Measurements from ENCODE around the gene GLT6D1. TPM values are rescaled to one million over a fixed set of nuclear protein-coding genes. Genes with fewer than 3 reads are reported as not detected.

The GLT6D1 gene, protein sequence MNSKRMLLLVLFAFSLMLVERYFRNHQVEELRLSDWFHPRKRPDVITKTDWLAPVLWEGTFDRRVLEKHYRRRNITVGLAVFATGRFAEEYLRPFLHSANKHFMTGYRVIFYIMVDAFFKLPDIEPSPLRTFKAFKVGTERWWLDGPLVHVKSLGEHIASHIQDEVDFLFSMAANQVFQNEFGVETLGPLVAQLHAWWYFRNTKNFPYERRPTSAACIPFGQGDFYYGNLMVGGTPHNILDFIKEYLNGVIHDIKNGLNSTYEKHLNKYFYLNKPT
- polyA plus RNA-seq (2011; rRNA removed), result not detected in 2 replicates
- not detected in 2 replicates for polyA minus RNA-seq (2011; rRNA and poly(A)+ RNA removed)

- no peak for TF ChIP-seq CTCF (IDR thresholded peaks at IDR 0.05; ENCODE audit: insufficient read depth, low read depth, low read length)
- H3K4me3 ChIP-seq (ENCODE audit: low read depth, low read length), result no peak within 1 kb of the TSS
- ChIA-PET CTCF (no interaction called here), POLR2A (no interaction called here)
- no peaks in the 10 kb centered on the region for H3K27me3 ChIP-seq (ENCODE audit: control insufficient read depth, insufficient read depth, low read length)
- no peak for DNase-seq (ENCODE audit: low read depth)
- H3K36me3 ChIP-seq (ENCODE audit: control insufficient read depth, insufficient read depth, low read length), result no peaks in the 10 kb centered on the region
Measured at GRCh38 chr9:135639196-135639595, at the start of gene GLT6D1. TSS of gene GLT6D1 (minus strand) at chr9:135639540. CDS start at chr9:135639187, 353 bp downstream.

DNA sequence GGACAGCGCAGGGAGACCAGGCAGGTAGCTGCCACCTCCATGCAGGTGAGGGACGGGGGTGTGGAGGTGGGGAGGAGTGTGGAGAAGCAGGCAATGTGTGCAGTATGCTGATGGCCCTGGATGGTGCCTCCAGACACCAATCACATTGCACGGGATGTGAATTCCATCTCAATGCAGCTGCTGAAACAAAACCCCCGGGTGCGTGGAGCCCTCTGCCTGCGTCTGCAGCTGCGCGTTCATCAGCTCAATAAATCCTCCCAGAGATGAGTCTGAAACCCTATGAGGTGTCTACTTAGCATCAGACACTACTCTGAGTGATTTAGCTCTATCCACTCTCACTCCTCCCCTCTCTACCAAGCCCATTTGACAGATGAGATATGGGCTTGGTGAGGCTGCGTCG is 49.7 kb upstream of the GLT6D1 start:
- H3K4me3 ChIP-seq (ENCODE audit: low read depth, low read length), result no peak overlapping the region
- TF ChIP-seq CTCF (IDR thresholded peaks at IDR 0.05; ENCODE audit: insufficient read depth, low read depth, low read length), result no peak
- no peaks in the 10 kb centered on the region for H3K27me3 ChIP-seq (ENCODE audit: control insufficient read depth, insufficient read depth, low read length)
- DNase-seq (ENCODE audit: low read depth), result no peak
- ChIA-PET POLR2A (no interaction called here), CTCF (no interaction called here)
- no peaks in the 10 kb centered on the region for H3K36me3 ChIP-seq (ENCODE audit: control insufficient read depth, insufficient read depth, low read length)

DNA sequence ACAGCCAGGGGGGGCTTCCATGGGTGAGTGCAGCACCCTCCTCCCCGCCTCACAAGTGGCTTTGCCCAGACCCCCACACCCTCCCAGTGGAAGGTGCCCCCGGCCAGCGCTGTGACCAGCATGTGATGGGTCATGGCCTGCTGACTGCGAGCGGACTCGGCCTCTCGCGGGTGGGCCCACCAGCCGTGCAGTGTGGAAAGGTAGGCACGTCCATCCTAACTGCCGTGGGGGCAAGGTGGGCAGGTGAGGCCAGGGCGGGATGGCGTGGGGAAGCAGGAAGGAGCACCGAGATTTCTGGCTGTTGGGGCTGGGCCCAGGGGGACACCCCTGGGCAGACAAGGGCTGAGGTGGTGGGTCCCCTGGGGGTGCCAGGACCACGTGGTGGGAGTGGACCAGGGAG is 47.9 kb upstream of the GLT6D1 start:
- ChIA-PET POLR2A (no interaction called here), CTCF (no interaction called here)
- DNase-seq (ENCODE audit: low read depth), result no peak
- Histone ChIP-seq H3K4me3 (ENCODE audit: low read depth, low read length) (no peak overlapping the region), H3K36me3 (ENCODE audit: control insufficient read depth, insufficient read depth, low read length) (no peaks in the 10 kb centered on the region), H3K27me3 (ENCODE audit: control insufficient read depth, insufficient read depth, low read length) (no peaks in the 10 kb centered on the region)
- no peak for TF ChIP-seq CTCF (IDR thresholded peaks at IDR 0.05; ENCODE audit: insufficient read depth, low read depth, low read length)

DNA sequence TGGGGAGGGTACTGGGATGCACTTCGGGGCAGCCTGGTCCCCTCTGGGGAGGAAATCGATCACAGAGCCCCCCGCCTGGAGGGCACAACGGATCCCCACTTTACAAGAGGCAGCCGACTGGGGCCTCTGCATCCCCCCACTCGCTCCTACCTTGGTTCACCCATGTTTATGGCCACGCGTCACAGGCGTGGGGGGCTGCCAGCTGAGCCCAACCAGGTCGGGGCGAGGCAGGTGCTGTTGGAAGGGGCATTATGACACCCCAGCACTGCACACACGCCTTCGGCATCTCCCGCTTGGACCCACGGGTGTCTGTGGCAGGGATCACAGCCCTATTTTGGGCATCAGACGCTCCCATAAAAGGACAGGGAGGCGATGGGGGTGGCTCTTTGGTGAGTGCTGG is 45.4 kb upstream of the GLT6D1 start:
- ChIA-PET POLR2A (no interaction called here), CTCF (no interaction called here)
- Histone ChIP-seq H3K36me3 (ENCODE audit: control insufficient read depth, insufficient read depth, low read length) (no peaks in the 10 kb centered on the region), H3K4me3 (ENCODE audit: low read depth, low read length) (no peak overlapping the region), H3K27me3 (ENCODE audit: control insufficient read depth, insufficient read depth, low read length) (no peaks in the 10 kb centered on the region)
- DNase-seq (ENCODE audit: low read depth), result no peak
- no peak for TF ChIP-seq CTCF (IDR thresholded peaks at IDR 0.05; ENCODE audit: insufficient read depth, low read depth, low read length)

GRCh38 chr9:135683401-135684034 is 44.2 kb upstream of the GLT6D1 start:
- no peak for DNase-seq (ENCODE audit: low read depth)
- CTCF ChIA-PET, result no interaction called here
- POLR2A ChIA-PET, result no interaction called here
- no peaks in the 10 kb centered on the region for H3K36me3 ChIP-seq (ENCODE audit: control insufficient read depth, insufficient read depth, low read length)
- no peak for TF ChIP-seq CTCF (IDR thresholded peaks at IDR 0.05; ENCODE audit: insufficient read depth, low read depth, low read length)
- H3K27me3 ChIP-seq (ENCODE audit: control insufficient read depth, insufficient read depth, low read length), result no peaks in the 10 kb centered on the region
- H3K4me3 ChIP-seq (ENCODE audit: low read depth, low read length), result no peak overlapping the region

Data from BJ (cell line).